HG03558 (cell line): Measurements from ENCODE around the gene STAP1.

ENCODE experiments used
- ATAC-seq: cut with Tn5 transposase; IDR thresholded peaks from one replicate; pipeline ENCODE4 v1.9.1; 2021; ENCODE audit warnings: moderate number of reproducible peaks; ENCODE audit not compliant: unreplicated experiment; ENCODE audit errors: extremely low read depth

STAP1 gene

GRCh38 chr4:67554096-67554495 is 4.4 kb upstream of the STAP1 start:
- ATAC-seq, result no peak

GRCh38 chr4:67555447-67555846 is 3.1 kb upstream of the STAP1 start:
- ATAC-seq, result no peak

GRCh38 chr4:67556436-67556835 is 2.1 kb upstream of the STAP1 start:
- no peak for ATAC-seq

GRCh38 chr4:67565284-67565683 is 6.8 kb downstream of the STAP1 start:
- ATAC-seq, result no peak

GRCh38 chr4:67566335-67566734 is 7.8 kb downstream of the STAP1 start:
- no peak for ATAC-seq

GRCh38 chr4:67568820-67569219 is 10.3 kb downstream of the STAP1 start:
- no peak for ATAC-seq

GRCh38 chr4:67570537-67570936 is 12.0 kb downstream of the STAP1 start:
- ATAC-seq, result no peak

GRCh38 chr4:67571975-67572374 is 13.4 kb downstream of the STAP1 start:
- ATAC-seq, result no peak

- ATAC-seq, result no peak
These were observed 14.7 kb downstream of the STAP1 start for GRCh38 chr4:67573193-67573592.

GRCh38 chr4:67575232-67576058 is 16.9 kb downstream of the STAP1 start:
- ATAC-seq, result peak; percentile 76

- ATAC-seq, result no peak
These were observed 17.5 kb downstream of the STAP1 start for GRCh38 chr4:67576059-67576466.

- peak; percentile 31 for ATAC-seq
These were observed 18.0 kb downstream of the STAP1 start for GRCh38 chr4:67576538-67576937.

GRCh38 chr4:67580577-67580976 is 22.1 kb downstream of the STAP1 start:
- ATAC-seq, result no peak

GRCh38 chr4:67581208-67581857 is 22.8 kb downstream of the STAP1 start:
- ATAC-seq, result peak; percentile 39

- ATAC-seq, result no peak
These were observed 23.4 kb downstream of the STAP1 start for GRCh38 chr4:67581913-67582312.

- ATAC-seq, result no peak
These were observed 26.0 kb downstream of the STAP1 start for GRCh38 chr4:67584496-67584895.

GRCh38 chr4:67587156-67587555 is 28.6 kb downstream of the STAP1 start:
- no peak for ATAC-seq

GRCh38 chr4:67593741-67594175 is 35.2 kb downstream of the STAP1 start:
- no peak for ATAC-seq

GRCh38 chr4:67603310-67604028 is 44.9 kb downstream of the STAP1 start:
- no peak for ATAC-seq

- ATAC-seq, result no peak
These were observed 45.5 kb downstream of the STAP1 start for GRCh38 chr4:67604029-67604381.

- no peak for ATAC-seq
These were observed 46.2 kb downstream of the STAP1 start for GRCh38 chr4:67604749-67605148.
